ENCODE measurements around the gene GOLGA2.

GOLGA2 gene

GRCh38 chr9:128208386-128208785 lies 67.4 kb downstream of the GOLGA2 start:
- no peak overlapping the region for H3K4me3 ChIP-seq (ENCODE audit: low read length)
- DNase-seq (ENCODE audit: low read depth), result no peak
- no peak for TF ChIP-seq CTCF (conservative IDR thresholded peaks at IDR 0.05; ENCODE audit: low read depth, low read length)

- no peak for DNase-seq (ENCODE audit: low read depth)
Observed at GRCh38 chr9:128206916-128207910, 68.6 kb downstream of the GOLGA2 start.

GRCh38 chr9:128206484-128206883 lies 69.3 kb downstream of the GOLGA2 start:
- no peak overlapping the region for H3K4me3 ChIP-seq (ENCODE audit: low read length)
- DNase-seq (ENCODE audit: low read depth), result no peak
- TF ChIP-seq CTCF (conservative IDR thresholded peaks at IDR 0.05; ENCODE audit: low read depth, low read length), result no peak

More at GRCh38 chr9:128206916-128207910, 68.6 kb downstream of the GOLGA2 start:
- H3K4me3 ChIP-seq (ENCODE audit: low read length), result no peak overlapping the region
- no peak for TF ChIP-seq CTCF (conservative IDR thresholded peaks at IDR 0.05; ENCODE audit: low read depth, low read length)
